ENCODE results near the gene HELLS. TPM values are rescaled to one million over a fixed set of nuclear protein-coding genes. Genes with fewer than 3 reads are reported as not detected.
A peak's percentile ranks its signal among the peaks of the same experiment; 100 is the strongest.

Gene HELLS
- 27.0 and 39.4 TPM in 2 replicates for total RNA-seq
- polyA plus RNA-seq = 15.8 and 22.2 TPM in 2 replicates

DNA sequence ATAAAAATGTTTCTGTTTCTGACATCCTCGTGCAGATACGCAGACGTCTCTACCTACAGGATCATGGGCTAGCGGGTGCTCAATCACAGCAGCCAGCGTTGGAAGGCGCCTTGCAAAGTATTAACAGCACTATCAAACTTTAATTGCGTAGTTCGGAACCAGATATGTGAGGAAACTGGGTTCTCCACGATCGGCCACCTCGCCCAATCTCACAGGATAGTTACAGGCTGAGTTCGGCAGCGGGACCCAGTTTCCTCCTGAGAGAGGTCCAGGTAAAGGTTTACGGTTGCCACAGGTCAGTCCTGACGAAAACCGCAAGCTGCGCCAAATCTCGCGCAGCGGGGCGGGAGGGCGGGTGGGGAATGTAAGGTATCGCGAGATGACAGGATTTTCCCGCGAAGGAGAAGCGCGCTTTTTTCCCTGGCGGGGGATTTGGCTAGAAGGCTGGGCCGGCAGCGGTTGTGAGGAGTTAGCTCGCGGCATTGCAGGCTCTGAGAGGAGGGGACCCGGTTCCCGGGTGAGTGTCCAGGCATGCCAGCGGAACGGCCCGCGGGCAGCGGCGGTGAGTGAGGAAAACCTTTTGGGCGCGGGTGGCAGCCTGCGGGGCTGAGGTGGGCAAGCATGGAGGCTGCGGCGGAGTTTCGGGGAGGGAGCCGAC lies at the start of gene HELLS:
Gene HELLS (plus strand): TSS at position 398 of the 658 bp plus-strand sequence. CDS start 134 bp downstream, at position 532.
- no peak for TF ChIP-seq EZH2phosphoT487 (IDR thresholded peaks at IDR 0.05; ENCODE audit: low read depth, severe bottlenecking, unreplicated experiment)
- TF ChIP-seq EZH2 (IDR thresholded peaks at IDR 0.05; ENCODE audit: borderline replicate concordance) = no peak
- no peak for TF ChIP-seq CTCF (IDR thresholded peaks at IDR 0.05; ENCODE audit: poor library complexity)
- Histone ChIP-seq H3K4me1 (ENCODE audit: insufficient read depth) (peaks cover 4% of the 10 kb centered on the region), H3K79me2 (peaks cover 25% of the 10 kb centered on the region), H3K4me2 (peak within 1 kb of the TSS; percentile 89), H3K36me3 (replicated peaks; ENCODE audit: insufficient read depth, low read depth) (no peaks in the 10 kb centered on the region), H3K4me3 (peak within 1 kb of the TSS; percentile 91), H2AFZ (peak within 1 kb of the TSS; percentile 98), H3K27ac (peak within 1 kb of the TSS; percentile 84), H3K9me3 (ENCODE audit: low read depth) (no peaks in the 10 kb centered on the region), H4K20me1 (ENCODE audit: insufficient read depth, poor library complexity, severe bottlenecking) (no peaks in the 10 kb centered on the region), H3K9me2 (replicated peaks; ENCODE audit: insufficient read depth) (no peaks in the 10 kb centered on the region), H3K27me3 (no peaks in the 10 kb centered on the region)
- DNase-seq (ENCODE audit: low spot score) = peak; percentile 94
- under 1% methylated on average over 38 of the region's 48 CpGs for WGBS (ENCODE audit: low lambda C conversion rate, missing lambda C conversion rate)

DNA sequence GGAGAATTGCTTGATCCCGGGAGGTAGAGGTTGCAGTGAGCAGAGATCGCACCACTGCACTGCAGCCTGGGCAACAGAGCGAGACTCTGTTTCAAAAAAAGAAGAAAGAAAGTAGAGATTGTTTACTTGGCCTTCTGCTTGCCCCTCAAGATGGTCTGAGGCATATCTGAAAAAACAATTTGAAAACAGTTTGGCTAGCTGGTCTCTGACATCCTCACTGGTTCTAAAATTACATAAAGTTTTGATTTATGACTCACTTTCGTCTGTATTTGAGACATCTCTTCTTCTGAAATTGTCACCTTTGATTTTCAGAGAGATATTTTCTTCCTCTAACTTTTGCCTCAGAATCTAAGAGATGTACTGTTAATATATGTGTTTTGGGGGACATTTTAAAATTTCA lies 49.6 kb upstream of the HELLS start:
- DNase-seq (ENCODE audit: low spot score) = no peak
- no peaks in the 10 kb centered on the region for H3K9me3 ChIP-seq (ENCODE audit: low read depth)
- TF ChIP-seq EZH2phosphoT487 (IDR thresholded peaks at IDR 0.05; ENCODE audit: low read depth, severe bottlenecking, unreplicated experiment) (no peak), EZH2 (IDR thresholded peaks at IDR 0.05; ENCODE audit: borderline replicate concordance) (no peak), CTCF (IDR thresholded peaks at IDR 0.05; ENCODE audit: poor library complexity) (no peak)
- no peaks in the 10 kb centered on the region for H3K27me3 ChIP-seq
- H3K4me3 ChIP-seq = no peak overlapping the region
- no peaks in the 10 kb centered on the region for H3K36me3 ChIP-seq (replicated peaks; ENCODE audit: insufficient read depth, low read depth)
- H2AFZ ChIP-seq = no peak overlapping the region
- H3K27ac ChIP-seq = no peak overlapping the region
- H3K9me2 ChIP-seq (replicated peaks; ENCODE audit: insufficient read depth) = no peaks in the 10 kb centered on the region
- no peaks in the 10 kb centered on the region for H3K4me1 ChIP-seq (ENCODE audit: insufficient read depth)
- WGBS (ENCODE audit: low lambda C conversion rate, missing lambda C conversion rate) = 96% methylated on average over 4 of the region's 4 CpGs
- no peaks in the 10 kb centered on the region for H4K20me1 ChIP-seq (ENCODE audit: insufficient read depth, poor library complexity, severe bottlenecking)
- peaks cover 3% of the 10 kb centered on the region for H3K79me2 ChIP-seq
- no peak overlapping the region for H3K4me2 ChIP-seq

DNA sequence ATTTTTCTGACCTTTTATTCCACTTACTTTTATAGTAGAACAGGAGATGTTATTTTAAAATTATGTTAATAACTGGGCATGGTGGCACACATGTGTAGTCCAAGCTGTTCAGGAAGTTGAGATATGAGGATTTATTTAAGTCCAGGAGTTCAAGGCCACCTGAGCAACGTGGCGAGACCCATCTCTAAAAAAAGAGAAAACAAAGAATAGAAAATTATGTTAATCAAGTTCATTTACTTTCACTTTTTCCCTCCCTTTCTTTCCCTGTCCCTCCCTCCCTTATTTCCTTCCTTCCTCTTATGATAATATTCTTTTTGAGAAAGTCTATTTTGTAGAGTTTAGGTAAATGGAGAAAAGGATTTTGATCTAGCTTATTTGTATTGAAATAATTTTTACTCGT lies 48.9 kb upstream of the HELLS start:
- no peaks in the 10 kb centered on the region for H3K4me1 ChIP-seq (ENCODE audit: insufficient read depth)
- peaks cover 3% of the 10 kb centered on the region for H3K79me2 ChIP-seq
- no peak overlapping the region for H3K4me2 ChIP-seq
- no peak for DNase-seq (ENCODE audit: low spot score)
- H4K20me1 ChIP-seq (ENCODE audit: insufficient read depth, poor library complexity, severe bottlenecking) = no peaks in the 10 kb centered on the region
- no peak overlapping the region for H3K4me3 ChIP-seq
- no peaks in the 10 kb centered on the region for H3K9me3 ChIP-seq (ENCODE audit: low read depth)
- WGBS (ENCODE audit: low lambda C conversion rate, missing lambda C conversion rate) = 83% methylated on average over 3 of the region's 3 CpGs
- H2AFZ ChIP-seq = no peak overlapping the region
- TF ChIP-seq CTCF (IDR thresholded peaks at IDR 0.05; ENCODE audit: poor library complexity) (no peak), EZH2phosphoT487 (IDR thresholded peaks at IDR 0.05; ENCODE audit: low read depth, severe bottlenecking, unreplicated experiment) (no peak), EZH2 (IDR thresholded peaks at IDR 0.05; ENCODE audit: borderline replicate concordance) (no peak)
- H3K27me3 ChIP-seq = no peaks in the 10 kb centered on the region
- no peaks in the 10 kb centered on the region for H3K36me3 ChIP-seq (replicated peaks; ENCODE audit: insufficient read depth, low read depth)
- H3K9me2 ChIP-seq (replicated peaks; ENCODE audit: insufficient read depth) = no peaks in the 10 kb centered on the region
- H3K27ac ChIP-seq = no peak overlapping the region
